Measurements from ENCODE around the gene HAND2.

- TF ChIP-seq, protein P1, sequence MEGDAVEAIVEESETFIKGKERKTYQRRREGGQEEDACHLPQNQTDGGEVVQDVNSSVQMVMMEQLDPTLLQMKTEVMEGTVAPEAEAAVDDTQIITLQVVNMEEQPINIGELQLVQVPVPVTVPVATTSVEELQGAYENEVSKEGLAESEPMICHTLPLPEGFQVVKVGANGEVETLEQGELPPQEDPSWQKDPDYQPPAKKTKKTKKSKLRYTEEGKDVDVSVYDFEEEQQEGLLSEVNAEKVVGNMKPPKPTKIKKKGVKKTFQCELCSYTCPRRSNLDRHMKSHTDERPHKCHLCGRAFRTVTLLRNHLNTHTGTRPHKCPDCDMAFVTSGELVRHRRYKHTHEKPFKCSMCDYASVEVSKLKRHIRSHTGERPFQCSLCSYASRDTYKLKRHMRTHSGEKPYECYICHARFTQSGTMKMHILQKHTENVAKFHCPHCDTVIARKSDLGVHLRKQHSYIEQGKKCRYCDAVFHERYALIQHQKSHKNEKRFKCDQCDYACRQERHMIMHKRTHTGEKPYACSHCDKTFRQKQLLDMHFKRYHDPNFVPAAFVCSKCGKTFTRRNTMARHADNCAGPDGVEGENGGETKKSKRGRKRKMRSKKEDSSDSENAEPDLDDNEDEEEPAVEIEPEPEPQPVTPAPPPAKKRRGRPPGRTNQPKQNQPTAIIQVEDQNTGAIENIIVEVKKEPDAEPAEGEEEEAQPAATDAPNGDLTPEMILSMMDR (IDR thresholded peaks at IDR 0.05): no peak
- TF ChIP-seq POLR2A (IDR thresholded peaks at IDR 0.05): no peak
These were observed 27.7 kb downstream of the HAND2 start for GRCh38 chr4:173502282-173502681.

Measured in adrenal gland (tissue), 5 donors.